ENCODE measurements around the gene TP53TG3B.
"Not testable (repeated sequence)": the region's sequence is repeated elsewhere in the genome, so short reads cannot be mapped to it uniquely, and the experiment has no call there.

TP53TG3B gene
- 0 reads per million in 2 donors for total RNA-seq

GRCh38 chr16:33360541-33360940, at the start of gene TP53TG3B:
Gene TP53TG3B (plus strand): TSS chr16:33360841. CDS start chr16:33360909, 68 bp downstream.
- DNase-seq, result not testable (repeated sequence)

- DNase-seq, result not testable (repeated sequence)
Measured at GRCh38 chr16:33336226-33337012, 24.2 kb upstream of the TP53TG3B start.

- DNase-seq, result not testable (repeated sequence)
Measured at GRCh38 chr16:33337627-33338542, 22.8 kb upstream of the TP53TG3B start.

GRCh38 chr16:33338543-33338951, 22.1 kb upstream of the TP53TG3B start:
- DNase-seq, result not testable (repeated sequence)

GRCh38 chr16:33339093-33340061, 21.3 kb upstream of the TP53TG3B start:
- not testable (repeated sequence) for DNase-seq
